Measurements from ENCODE around the gene LTB4R2.

Gene LTB4R2

GRCh38 chr14:24284501-24285035 is 25.4 kb upstream of the LTB4R2 start:
- POLR2A ChIA-PET: no interaction called here
- CTCF ChIA-PET: interaction anchor here (0.7 to 13.3 kb wide), 8 partner anchors 14 to 147 kb away, joined by 3 to 121 read pairs (median 4); partner anchors contain the start of genes CIDEB, DHRS1, MDP1 and NOP9
- TF ChIP-seq, protein P1, sequence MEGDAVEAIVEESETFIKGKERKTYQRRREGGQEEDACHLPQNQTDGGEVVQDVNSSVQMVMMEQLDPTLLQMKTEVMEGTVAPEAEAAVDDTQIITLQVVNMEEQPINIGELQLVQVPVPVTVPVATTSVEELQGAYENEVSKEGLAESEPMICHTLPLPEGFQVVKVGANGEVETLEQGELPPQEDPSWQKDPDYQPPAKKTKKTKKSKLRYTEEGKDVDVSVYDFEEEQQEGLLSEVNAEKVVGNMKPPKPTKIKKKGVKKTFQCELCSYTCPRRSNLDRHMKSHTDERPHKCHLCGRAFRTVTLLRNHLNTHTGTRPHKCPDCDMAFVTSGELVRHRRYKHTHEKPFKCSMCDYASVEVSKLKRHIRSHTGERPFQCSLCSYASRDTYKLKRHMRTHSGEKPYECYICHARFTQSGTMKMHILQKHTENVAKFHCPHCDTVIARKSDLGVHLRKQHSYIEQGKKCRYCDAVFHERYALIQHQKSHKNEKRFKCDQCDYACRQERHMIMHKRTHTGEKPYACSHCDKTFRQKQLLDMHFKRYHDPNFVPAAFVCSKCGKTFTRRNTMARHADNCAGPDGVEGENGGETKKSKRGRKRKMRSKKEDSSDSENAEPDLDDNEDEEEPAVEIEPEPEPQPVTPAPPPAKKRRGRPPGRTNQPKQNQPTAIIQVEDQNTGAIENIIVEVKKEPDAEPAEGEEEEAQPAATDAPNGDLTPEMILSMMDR (IDR thresholded peaks at IDR 0.05; ENCODE audit: control extremely low read depth, extremely low read depth, low read depth, missing control alignments): no peak
- no peak for DNase-seq (ENCODE audit: extremely low spot score)

GRCh38 chr14:24285351-24285750 is 24.6 kb upstream of the LTB4R2 start:
- no peak for DNase-seq (ENCODE audit: extremely low spot score)
- ChIA-PET POLR2A (no interaction called here), CTCF (interaction anchor here (0.7 to 13.3 kb wide), 5 partner anchors 13 to 43 kb away, joined by 3 to 121 read pairs (median 3); partner anchors contain the start of genes CIDEB, DHRS1, NOP9 and TINF2)
- TF ChIP-seq, protein P1 (IDR thresholded peaks at IDR 0.05; ENCODE audit: control extremely low read depth, extremely low read depth, low read depth, missing control alignments): no peak

DNA sequence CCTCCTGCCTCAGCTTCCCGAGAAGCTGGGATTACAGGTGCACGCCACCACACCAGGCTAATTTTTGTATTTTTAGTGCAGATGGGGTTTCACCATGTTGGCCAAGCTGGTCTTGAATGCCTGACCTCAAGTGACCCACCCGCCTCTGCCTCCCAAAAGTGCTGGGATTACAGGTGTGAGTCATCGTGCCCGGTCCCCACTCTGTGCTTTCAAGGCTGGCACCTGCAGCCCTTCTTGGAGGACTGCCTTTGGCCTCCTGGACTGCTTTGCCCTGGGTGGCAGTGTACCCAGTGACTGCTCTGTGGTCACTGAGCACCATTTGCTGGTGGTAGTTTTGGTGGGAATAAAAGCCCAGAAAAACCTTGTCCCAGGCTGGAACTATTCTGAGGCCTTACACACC is 22.9 kb upstream of the LTB4R2 start:
- TF ChIP-seq, protein P1 (IDR thresholded peaks at IDR 0.05; ENCODE audit: control extremely low read depth, extremely low read depth, low read depth, missing control alignments): no peak
- POLR2A ChIA-PET: no interaction called here
- no peak for DNase-seq (ENCODE audit: extremely low spot score)
- CTCF ChIA-PET: interaction anchor here (1.0 to 13.3 kb wide), 3 partner anchors 11 to 44 kb away, joined by 4 to 121 read pairs (median 4); partner anchors contain the start of genes DHRS1 and NOP9

DNA sequence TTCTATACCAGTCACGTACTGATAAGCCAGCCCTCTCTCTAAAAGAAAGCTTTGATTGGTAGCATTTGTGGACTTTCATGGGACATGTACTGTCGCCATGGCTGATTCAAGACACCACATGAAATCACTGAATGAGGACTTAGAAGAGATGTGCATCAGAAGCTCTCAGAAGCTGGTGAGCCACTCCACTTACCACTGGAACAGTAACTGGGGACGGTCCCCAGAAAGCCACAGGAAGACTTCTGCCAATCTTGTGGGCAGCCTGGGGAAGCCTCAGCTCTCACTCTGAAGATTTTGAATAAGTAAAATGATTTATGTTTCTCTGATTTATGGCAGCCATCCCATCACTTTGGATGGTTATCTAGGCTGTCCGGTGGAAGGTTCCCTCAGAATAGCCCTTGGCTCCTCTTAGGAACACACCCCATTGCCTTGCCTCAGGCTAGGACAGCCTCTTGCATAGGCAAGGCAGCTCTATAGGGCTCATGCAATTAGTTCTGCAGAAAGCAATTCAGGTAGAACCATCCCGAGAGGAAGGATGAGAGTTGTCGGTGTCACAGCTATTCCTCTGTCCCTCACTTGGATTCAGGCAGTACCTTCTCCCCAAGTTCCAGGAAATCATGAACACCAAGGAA is 20.2 kb upstream of the LTB4R2 start:
- CTCF ChIA-PET: interaction anchor here (0.6 to 15.5 kb wide), 14 partner anchors 9 to 181 kb away, joined by 3 to 323 read pairs (median 6); partner anchors contain the start of genes CBLN3, CIDEB, DHRS1 and KHNYN
- POLR2A ChIA-PET: interaction anchor here (1.2 kb wide), 2 partner anchors 19 to 27 kb away, joined by 3 read pairs; partner anchors contain the start of gene TGM1
- TF ChIP-seq, protein P1 (IDR thresholded peaks at IDR 0.05; ENCODE audit: control extremely low read depth, extremely low read depth, low read depth, missing control alignments): no peak
- DNase-seq (ENCODE audit: extremely low spot score): peak; percentile 58

GRCh38 chr14:24290746-24291145 is 19.2 kb upstream of the LTB4R2 start:
- POLR2A ChIA-PET: interaction anchor here (1.2 kb wide), 2 partner anchors 20 to 28 kb away, joined by 3 read pairs; partner anchors contain the start of gene TGM1
- CTCF ChIA-PET: interaction anchor here (0.7 to 15.5 kb wide), 13 partner anchors 8 to 182 kb away, joined by 3 to 323 read pairs (median 7); partner anchors contain the start of genes CBLN3, CIDEB, DHRS1 and IRF9
- TF ChIP-seq, protein P1 (IDR thresholded peaks at IDR 0.05; ENCODE audit: control extremely low read depth, extremely low read depth, low read depth, missing control alignments): no peak
- no peak for DNase-seq (ENCODE audit: extremely low spot score)

- DNase-seq (ENCODE audit: extremely low spot score): no peak
- TF ChIP-seq, protein P1 (IDR thresholded peaks at IDR 0.05; ENCODE audit: control extremely low read depth, extremely low read depth, low read depth, missing control alignments): no peak
- ChIA-PET POLR2A (interaction anchor here (1.2 to 1.8 kb wide), 2 partner anchors 21 to 49 kb away, joined by 3 to 6 read pairs; partner anchors contain the start of gene TINF2), CTCF (interaction anchor here (0.9 to 15.5 kb wide), 12 partner anchors 7 to 139 kb away, joined by 3 to 323 read pairs (median 8); partner anchors contain the start of genes CBLN3, CIDEB, DHRS1 and KHNYN)
Measured at GRCh38 chr14:24291446-24292117, 18.4 kb upstream of the LTB4R2 start.
